ENCODE results near the gene ETF1.

Gene ETF1

GRCh38 chr5:138461343-138462125 lies 81.5 kb downstream of the ETF1 start:
- Histone ChIP-seq H3K9me3 (ENCODE audit: control insufficient read depth, low read length) (no peaks in the 10 kb centered on the region), H3K36me3 (ENCODE audit: control insufficient read depth, insufficient read depth, low read length) (no peaks in the 10 kb centered on the region), H3K4me3 (ENCODE audit: extremely low read depth, insufficient read depth, low read length, poor library complexity, severe bottlenecking) (no peak overlapping the region), H3K27ac (ENCODE audit: low read depth, low read length, severe bottlenecking) (no peak overlapping the region), H3K4me1 (ENCODE audit: control insufficient read depth, insufficient read depth, low read length, poor library complexity, severe bottlenecking) (peaks cover 18% of the 10 kb centered on the region)
- WGBS, 2 experiments (ENCODE audit: insufficient coverage in 2 of 2) = 93 to 94% methylated on average over 9 to 11 of the region's 11 CpGs

- H3K4me3 ChIP-seq (ENCODE audit: extremely low read depth, insufficient read depth, low read length, poor library complexity, severe bottlenecking) = no peak overlapping the region
- H3K36me3 ChIP-seq (ENCODE audit: control insufficient read depth, insufficient read depth, low read length) = no peaks in the 10 kb centered on the region
- H3K27ac ChIP-seq (ENCODE audit: low read depth, low read length, severe bottlenecking) = no peak overlapping the region
- peaks cover 12% of the 10 kb centered on the region for H3K4me1 ChIP-seq (ENCODE audit: control insufficient read depth, insufficient read depth, low read length, poor library complexity, severe bottlenecking)
- no peaks in the 10 kb centered on the region for H3K9me3 ChIP-seq (ENCODE audit: control insufficient read depth, low read length)
- WGBS, 2 experiments (ENCODE audit: insufficient coverage in 2 of 2) = 88 to 95% methylated on average over 2 to 4 of the region's 4 CpGs
Observed at GRCh38 chr5:138460032-138460693, 82.9 kb downstream of the ETF1 start.

GRCh38 chr5:138459311-138459933 lies 83.6 kb downstream of the ETF1 start:
- Histone ChIP-seq H3K36me3 (ENCODE audit: control insufficient read depth, insufficient read depth, low read length) (no peaks in the 10 kb centered on the region), H3K4me3 (ENCODE audit: extremely low read depth, insufficient read depth, low read length, poor library complexity, severe bottlenecking) (no peak overlapping the region), H3K9me3 (ENCODE audit: control insufficient read depth, low read length) (no peaks in the 10 kb centered on the region), H3K27ac (ENCODE audit: low read depth, low read length, severe bottlenecking) (no peak overlapping the region), H3K4me1 (ENCODE audit: control insufficient read depth, insufficient read depth, low read length, poor library complexity, severe bottlenecking) (peaks cover 12% of the 10 kb centered on the region)
- WGBS, 2 experiments (ENCODE audit: insufficient coverage in 2 of 2) = 91 to 93% methylated on average over 10 to 11 of the region's 11 CpGs

GRCh38 chr5:138458856-138459255 lies 84.2 kb downstream of the ETF1 start:
- H3K4me3 ChIP-seq (ENCODE audit: extremely low read depth, insufficient read depth, low read length, poor library complexity, severe bottlenecking) = no peak overlapping the region

GRCh38 chr5:138458384-138458783 lies 84.7 kb downstream of the ETF1 start:
- Histone ChIP-seq H3K27ac (ENCODE audit: low read depth, low read length, severe bottlenecking) (no peak overlapping the region), H3K4me1 (ENCODE audit: control insufficient read depth, insufficient read depth, low read length, poor library complexity, severe bottlenecking) (peaks cover 8% of the 10 kb centered on the region), H3K4me3 (ENCODE audit: extremely low read depth, insufficient read depth, low read length, poor library complexity, severe bottlenecking) (no peak overlapping the region), H3K9me3 (ENCODE audit: control insufficient read depth, low read length) (no peaks in the 10 kb centered on the region), H3K36me3 (ENCODE audit: control insufficient read depth, insufficient read depth, low read length) (no peaks in the 10 kb centered on the region)
- WGBS, 2 experiments (ENCODE audit: insufficient coverage in 2 of 2) = 83 to 88% methylated on average over 8 to 10 of the region's 11 CpGs

More at GRCh38 chr5:138458856-138459255, 84.2 kb downstream of the ETF1 start:
- no peaks in the 10 kb centered on the region for H3K9me3 ChIP-seq (ENCODE audit: control insufficient read depth, low read length)
- H3K4me1 ChIP-seq (ENCODE audit: control insufficient read depth, insufficient read depth, low read length, poor library complexity, severe bottlenecking) = peaks cover 12% of the 10 kb centered on the region
- no peaks in the 10 kb centered on the region for H3K36me3 ChIP-seq (ENCODE audit: control insufficient read depth, insufficient read depth, low read length)
- no peak overlapping the region for H3K27ac ChIP-seq (ENCODE audit: low read depth, low read length, severe bottlenecking)
- WGBS, 2 experiments (ENCODE audit: insufficient coverage in 2 of 2) = 89 to 93% methylated on average over 7 to 9 of the region's 9 CpGs

GRCh38 chr5:138457531-138458275 lies 85.3 kb downstream of the ETF1 start:
- no peak overlapping the region for H3K27ac ChIP-seq (ENCODE audit: low read depth, low read length, severe bottlenecking)
- WGBS, 2 experiments (ENCODE audit: insufficient coverage in 2 of 2) = 88 to 93% methylated on average over 11 of the region's 12 CpGs
- H3K9me3 ChIP-seq (ENCODE audit: control insufficient read depth, low read length) = no peaks in the 10 kb centered on the region
- H3K4me1 ChIP-seq (ENCODE audit: control insufficient read depth, insufficient read depth, low read length, poor library complexity, severe bottlenecking) = peaks cover 7% of the 10 kb centered on the region
- H3K36me3 ChIP-seq (ENCODE audit: control insufficient read depth, insufficient read depth, low read length) = no peaks in the 10 kb centered on the region
- H3K4me3 ChIP-seq (ENCODE audit: extremely low read depth, insufficient read depth, low read length, poor library complexity, severe bottlenecking) = no peak overlapping the region

Measured in mesodermal cell (in vitro differentiated cells).